Right lung (tissue), 5 donors: Measurements from ENCODE around the gene TAL1. TPM values are rescaled to one million over a fixed set of nuclear protein-coding genes. Genes with fewer than 3 reads are reported as not detected.

ENCODE experiments used
- DNase-seq, 2 donors: peaks; one replicate each; pipeline ENCODE4 v3.0.0-alpha.2; 2013
- polyA plus RNA-seq, 5 donors: library from polyadenylated mRNA; unstranded; fragments of 120-200 nt; gene quantifications; one replicate each; pipeline versions ENCODE4 v1.2.1 to v1.2.3, GENCODE V29; 2013; ENCODE audit warnings: inconsistent platforms in 1 of 5, low replicate concordance in 1 of 5; ENCODE audit not compliant: insufficient read length in 5 of 5, insufficient read depth in 1 of 5

Gene TAL1
- polyA plus RNA-seq, 5 donors, result 8.2 to 11.9 (median 8.8) TPM

DNA sequence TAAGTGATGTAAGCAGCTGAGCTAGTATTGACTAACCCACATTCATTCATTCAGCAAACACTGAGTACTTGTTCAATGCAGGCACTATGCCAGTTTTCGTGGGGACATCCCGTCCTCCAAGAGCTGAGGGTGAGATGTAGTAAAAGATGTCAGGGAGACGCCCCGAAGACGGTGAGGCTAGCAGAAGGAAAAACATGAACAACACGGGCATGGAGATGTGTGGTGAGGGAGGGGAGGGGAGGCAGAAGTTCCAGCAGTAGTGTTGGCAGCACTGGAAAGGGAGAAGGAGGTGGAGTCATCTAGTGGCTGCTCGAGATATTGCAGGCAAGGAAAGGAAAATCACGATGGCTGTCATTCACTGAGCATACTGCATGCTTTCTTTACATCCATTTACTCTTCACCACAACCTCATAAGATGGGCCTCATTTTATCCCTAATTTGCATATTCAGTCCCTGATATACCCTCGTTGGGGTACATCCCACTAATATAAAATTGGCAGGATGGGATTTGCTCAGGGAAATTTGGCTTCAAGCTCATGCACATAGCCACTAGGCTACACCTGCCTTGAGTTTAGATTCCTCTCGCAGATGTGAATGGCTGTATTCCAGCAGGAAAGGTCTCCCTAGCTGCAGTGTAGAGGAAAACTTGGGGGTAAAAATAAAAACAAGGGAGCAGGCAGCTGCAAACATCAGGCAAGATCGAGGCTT lies 56.6 kb downstream of the TAL1 start:
- peak; percentile 43 to 52 for DNase-seq

DNA sequence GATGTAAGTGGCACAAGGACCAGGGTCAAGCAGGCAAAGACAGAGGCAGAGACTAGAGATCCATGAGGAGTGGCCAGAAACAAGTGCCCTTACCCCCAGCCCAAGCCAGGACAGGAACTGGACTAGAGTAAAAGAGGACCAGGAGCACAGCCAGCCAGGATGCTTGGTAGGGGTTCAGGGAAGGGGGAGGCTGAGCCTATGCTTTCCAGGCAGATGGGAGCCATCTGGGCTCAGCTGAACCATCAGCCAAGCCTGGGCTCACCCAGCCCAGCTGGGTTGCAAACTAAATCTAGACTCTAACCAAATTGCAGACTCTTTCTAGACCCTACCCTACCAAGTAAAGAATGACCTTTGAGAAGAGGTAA lies 57.4 kb downstream of the TAL1 start:
- DNase-seq, result peak in 1 of 2 donors; percentile 51

DNA sequence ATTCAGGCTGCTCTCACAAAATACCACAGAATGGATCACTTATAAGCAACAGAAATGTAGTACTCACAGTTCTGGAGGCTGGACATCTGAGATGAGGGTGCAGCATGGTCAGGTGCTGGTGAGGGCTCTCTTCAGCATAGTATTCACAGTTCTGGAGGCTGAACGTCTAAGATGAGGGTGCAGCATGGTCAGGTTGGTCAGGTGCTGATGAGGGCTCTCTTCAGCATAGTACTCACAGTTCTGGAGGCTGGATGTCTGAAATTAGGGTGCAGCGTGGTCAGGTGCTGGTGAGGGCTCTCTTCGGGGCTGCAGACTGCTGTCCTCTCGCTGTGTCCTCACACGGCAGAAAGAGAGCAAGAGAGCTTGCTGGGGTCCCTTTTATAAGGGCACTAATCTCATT lies 59.2 kb downstream of the TAL1 start:
- DNase-seq, result no peak

Other genes with a start within 250 kb of the TAL1 start
- gene CYP4X1, start 208.6 kb downstream of the TAL1 start, polyA plus RNA-seq, result 1 to 10 TPM; 4.7 to 6.2 (median 5.1) TPM
- gene CYP4Z1, start 165.0 kb downstream of the TAL1 start, polyA plus RNA-seq, result under 1 TPM; 0.19 to 0.55 (median 0.35) TPM
- gene CYP4A22, start 94.8 kb downstream of the TAL1 start, polyA plus RNA-seq, result under 1 TPM in 4 of 5 donors, not detected in 1; 0.09 to 0.27 (median 0.11) TPM
- gene PDZK1IP1, start 42.2 kb downstream of the TAL1 start, polyA plus RNA-seq, result 1 to 10 TPM in 4 of 5 donors, under 1 TPM in 1; 0.44 to 1.7 (median 1.2) TPM
- 10 to 100 TPM in 2 of 5 donors, 1 to 10 TPM in 3; 5.8 to 14.4 (median 9.8) TPM for gene STIL, start 81.9 kb upstream of the TAL1 start, polyA plus RNA-seq
- 100 to 1,000 TPM in 2 of 5 donors, 10 to 100 TPM in 3; 80.2 to 103 (median 95.6) TPM for gene CMPK1, start 101.6 kb upstream of the TAL1 start, polyA plus RNA-seq
- gene FOXE3, start 184.1 kb upstream of the TAL1 start, polyA plus RNA-seq, result under 1 TPM in 2 of 5 donors, not detected in 3; 0.05 to 0.06 TPM
- under 1 TPM; 0.26 to 0.42 (median 0.35) TPM for gene FOXD2, start 205.8 kb upstream of the TAL1 start, polyA plus RNA-seq